GM19455 (cell line): ENCODE data around the gene ZFYVE1.
"Not testable (repeated sequence)": the region's sequence is repeated elsewhere in the genome, so short reads cannot be mapped to it uniquely, and the experiment has no call there.

Source experiments
- ATAC-seq: cut with Tn5 transposase; IDR thresholded peaks from one replicate; pipeline ENCODE4 v1.9.1; 2021; ENCODE audit not compliant: unreplicated experiment

Gene ZFYVE1, protein sequence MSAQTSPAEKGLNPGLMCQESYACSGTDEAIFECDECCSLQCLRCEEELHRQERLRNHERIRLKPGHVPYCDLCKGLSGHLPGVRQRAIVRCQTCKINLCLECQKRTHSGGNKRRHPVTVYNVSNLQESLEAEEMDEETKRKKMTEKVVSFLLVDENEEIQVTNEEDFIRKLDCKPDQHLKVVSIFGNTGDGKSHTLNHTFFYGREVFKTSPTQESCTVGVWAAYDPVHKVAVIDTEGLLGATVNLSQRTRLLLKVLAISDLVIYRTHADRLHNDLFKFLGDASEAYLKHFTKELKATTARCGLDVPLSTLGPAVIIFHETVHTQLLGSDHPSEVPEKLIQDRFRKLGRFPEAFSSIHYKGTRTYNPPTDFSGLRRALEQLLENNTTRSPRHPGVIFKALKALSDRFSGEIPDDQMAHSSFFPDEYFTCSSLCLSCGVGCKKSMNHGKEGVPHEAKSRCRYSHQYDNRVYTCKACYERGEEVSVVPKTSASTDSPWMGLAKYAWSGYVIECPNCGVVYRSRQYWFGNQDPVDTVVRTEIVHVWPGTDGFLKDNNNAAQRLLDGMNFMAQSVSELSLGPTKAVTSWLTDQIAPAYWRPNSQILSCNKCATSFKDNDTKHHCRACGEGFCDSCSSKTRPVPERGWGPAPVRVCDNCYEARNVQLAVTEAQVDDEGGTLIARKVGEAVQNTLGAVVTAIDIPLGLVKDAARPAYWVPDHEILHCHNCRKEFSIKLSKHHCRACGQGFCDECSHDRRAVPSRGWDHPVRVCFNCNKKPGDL

DNA sequence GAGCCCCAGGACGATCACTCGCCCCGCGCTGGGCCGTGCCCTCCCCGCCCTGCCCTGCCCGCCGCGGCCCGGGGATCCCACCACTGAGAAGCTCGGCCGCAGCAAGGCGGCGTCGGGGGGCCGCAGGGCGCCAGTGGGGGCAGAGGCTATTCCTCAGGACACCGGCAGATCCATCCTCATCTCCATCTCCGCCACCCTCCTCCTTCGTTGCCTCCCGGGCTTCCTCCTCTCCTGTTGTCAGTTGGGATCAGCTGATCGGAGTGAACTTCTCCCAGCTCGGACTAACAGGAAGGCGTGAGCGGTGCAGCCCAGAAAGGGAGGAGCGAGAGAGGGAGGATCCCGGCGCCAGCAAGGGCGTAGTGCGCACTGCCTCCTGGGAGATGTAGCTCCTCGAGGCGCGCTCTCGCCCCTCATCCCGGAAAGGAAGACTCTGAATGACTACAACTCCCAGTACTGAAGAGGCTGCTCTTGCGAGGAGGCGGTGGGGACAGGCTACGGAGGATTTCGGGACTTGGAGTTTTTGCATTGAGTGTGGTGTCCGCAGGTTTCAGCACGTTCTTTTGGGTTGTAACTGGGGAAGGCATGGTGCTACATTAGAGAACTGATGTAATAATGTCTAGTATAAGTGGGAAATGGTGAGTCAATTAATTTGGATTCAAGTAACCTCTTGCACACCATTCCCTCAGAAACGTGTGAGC lies at the start of gene ZFYVE1:
ZFYVE1 (minus strand) TSS at position 262 of the 698 bp plus-strand sequence. CDS start 2,598 bp downstream, outside the sequence.
- ATAC-seq, result peak; percentile 98

DNA sequence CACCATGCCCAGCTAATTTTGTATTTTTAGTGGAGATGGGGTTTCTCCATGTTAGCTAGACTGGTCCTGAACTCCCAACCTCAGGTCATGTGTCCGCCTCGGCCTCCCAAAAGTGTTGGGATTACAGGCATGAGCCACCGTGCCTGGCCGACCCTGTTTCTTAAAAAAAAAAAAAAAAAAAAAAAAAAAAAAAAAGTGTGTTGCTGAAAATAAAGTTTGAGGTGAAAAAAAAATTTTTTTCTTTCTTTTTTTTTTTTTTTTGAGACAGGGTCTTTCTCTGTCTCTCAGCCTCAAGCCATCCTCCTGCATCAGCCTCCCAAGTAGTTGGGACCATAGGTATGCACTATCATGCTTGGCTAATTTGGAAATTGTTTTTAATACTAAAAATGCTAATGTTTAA lies 42.7 kb upstream of the ZFYVE1 start:
- no peak for ATAC-seq

DNA sequence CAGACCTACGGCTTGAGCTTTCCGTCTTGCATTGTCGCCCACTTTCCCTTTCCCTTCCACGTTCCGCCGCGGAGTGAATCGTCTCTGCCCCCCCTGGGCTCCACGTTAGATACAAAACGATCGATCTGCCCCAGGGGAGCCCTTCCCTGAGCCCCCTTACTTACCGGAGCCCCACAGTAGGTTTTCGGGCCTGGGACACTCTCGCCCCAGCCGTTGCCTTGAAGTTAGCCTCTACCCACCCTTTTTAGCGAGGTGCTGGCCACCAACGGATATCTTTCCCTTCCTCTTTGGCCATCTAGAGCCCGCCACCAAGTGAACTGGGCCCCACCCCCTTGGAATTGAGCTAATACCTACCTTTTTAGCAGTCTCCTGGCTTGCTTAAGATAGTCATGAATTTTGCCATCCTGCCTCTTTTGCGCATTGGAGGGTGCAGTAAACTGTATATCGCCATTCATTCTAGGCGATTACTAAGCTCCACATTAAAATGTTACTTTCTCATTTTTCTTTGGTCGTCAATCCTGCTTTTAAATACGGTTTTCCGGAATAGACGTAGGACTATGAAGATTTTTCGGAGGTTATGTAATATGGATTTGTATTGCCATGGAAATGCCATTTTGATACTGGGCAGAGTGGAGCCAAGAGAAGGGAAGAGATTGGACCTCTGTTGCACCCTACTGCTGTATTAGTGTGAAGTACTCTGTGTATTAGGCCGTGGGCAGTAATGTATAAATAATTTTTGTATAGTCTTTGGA lies 32.2 kb upstream of the ZFYVE1 start:
- peak; percentile 13 for ATAC-seq

DNA sequence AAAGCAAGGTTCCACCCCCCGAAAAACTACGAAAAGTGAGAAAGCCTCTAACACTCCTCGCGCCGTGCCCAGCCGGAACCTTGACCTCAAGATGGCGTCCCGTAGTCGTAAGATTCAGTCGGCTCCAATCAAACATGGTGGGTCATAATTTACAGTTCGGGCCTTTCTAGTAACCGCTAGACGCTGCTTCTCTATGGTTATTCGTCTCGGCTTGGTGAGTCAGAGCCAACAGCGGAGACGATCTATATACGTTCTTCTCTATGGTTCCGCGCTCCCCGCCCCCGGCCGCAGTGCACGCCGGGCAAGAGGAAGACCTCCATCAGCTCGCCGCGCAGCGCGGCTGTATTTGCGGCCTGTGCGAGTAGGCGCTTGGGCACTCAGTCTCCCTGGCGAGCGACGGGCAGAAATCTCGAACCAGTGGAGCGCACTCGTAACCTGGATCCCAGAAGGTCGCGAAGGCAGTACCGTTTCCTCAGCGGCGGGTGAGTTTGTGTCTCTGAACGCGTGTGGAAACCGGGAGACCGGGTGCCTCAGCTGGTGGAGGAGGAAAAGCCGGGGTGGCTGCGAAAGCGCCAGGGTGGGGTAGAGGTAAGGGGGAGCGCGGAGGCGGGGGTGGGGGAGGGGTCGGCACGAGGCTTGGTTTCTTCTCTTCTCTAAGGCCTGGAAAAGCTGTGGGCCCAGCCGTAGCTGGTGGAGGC lies 31.5 kb upstream of the ZFYVE1 start, which contains the start of gene RBM25:
RBM25 (plus strand) TSS at position 311 of the 698 bp plus-strand sequence. CDS start 13,108 bp downstream, outside the sequence.
- ATAC-seq, result peak; percentile 93

DNA sequence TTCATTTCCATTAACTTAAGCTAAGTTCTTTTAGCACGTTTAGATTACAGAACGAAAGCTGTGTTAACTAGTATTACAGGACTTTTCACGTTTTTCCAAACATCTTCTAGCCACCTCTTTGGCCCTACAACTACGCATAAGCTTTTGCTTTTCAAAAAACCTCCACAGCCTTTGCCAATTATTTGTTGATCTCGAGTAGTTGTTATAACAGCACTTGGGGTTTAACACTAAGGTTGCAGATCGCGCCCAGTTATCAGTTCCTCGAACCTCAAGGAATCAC lies 31.0 kb upstream of the ZFYVE1 start:
- no peak for ATAC-seq

DNA sequence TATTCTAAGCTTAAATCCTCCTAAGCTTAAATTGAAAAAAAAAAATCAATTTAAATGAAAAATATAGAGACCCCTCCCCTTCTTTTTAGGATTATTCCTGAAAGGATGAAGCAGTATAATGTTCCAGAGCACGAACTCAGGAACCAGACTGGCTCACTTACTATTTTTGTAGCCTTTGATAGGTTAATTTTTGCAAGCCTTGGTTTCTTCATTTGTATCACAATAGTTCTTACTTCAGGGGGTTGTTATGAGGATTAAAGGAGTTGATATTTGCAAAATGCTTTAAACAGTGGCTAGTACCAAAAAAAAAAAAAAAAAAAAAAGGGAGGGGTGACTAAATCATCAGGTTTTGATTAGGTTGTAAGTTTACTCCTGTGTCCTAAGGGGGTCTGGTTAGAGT lies 28.3 kb upstream of the ZFYVE1 start:
- ATAC-seq, result no peak

DNA sequence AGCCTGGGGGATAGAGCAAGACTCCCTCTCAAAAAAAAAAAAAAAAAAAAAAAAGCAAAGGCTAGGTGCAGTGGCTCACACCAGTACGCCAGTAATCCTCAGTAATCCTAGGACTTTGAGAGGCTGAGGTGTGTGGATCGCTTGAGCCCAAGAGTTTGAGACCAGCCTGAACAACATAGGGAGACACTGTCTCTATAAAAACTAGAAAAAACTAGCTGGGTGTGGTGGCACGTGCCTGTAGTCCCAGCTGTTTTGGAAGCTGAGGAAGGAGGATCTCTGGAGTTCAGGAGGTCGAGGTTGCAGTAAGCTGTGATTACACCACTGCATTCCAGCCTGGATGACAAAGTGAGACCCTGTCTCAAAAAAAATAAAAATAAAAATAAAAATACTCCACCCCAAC lies 22.5 kb upstream of the ZFYVE1 start:
- no peak for ATAC-seq

DNA sequence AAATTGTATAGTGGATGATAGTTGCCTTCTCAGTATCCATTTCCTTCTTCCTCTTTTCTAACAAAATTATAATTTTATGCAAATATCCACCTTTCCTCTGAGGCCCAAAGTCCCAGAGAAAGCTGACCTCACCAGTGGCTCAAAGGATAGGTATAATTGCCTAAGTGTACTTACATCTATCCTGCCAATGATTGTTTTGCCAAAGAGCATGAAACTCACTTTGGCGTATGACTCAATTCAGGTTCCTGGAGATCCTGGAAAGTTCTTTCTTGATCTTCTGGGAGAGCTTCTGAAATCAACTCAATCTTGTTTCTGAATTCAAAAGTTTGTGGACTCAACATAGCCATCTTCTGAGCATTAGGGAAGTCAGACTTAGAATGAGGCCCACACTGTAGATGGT lies 20.9 kb upstream of the ZFYVE1 start:
- no peak for ATAC-seq

DNA sequence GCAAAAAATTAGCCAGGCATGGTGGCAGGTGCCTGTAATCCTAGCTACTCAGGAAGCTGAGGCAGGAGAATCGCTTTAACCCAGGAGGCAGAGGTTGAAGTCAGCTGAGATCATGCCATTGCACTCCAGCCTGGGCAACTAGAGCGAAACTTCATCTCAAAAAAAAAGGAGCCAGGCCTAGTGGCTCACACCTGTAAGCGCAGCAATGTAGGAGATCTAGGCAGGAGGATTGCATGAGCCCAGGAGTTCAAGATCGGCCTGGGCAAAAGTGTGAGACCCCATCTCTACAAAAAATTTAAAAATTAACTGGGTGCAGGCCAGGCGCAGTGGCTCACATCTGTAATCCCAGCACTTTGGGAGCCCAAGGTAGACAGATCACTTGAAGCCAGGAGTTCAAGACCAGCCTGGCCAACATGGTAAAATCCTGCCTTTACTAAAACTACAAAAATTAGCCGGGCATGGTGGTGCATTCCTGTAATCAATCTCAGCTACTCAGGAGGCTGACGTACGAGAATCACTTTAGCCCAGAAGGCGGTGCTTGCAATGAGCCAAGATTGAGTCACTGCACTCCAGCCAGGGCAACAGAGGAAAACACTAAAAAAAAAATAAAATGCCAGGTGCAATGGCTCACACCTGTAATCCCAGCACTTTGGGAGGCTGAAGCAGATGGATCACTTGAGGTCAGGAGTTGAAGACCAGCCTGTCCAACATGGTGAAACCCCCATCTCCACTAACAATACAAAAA lies 10.0 kb upstream of the ZFYVE1 start:
- ATAC-seq, result not testable (repeated sequence)

DNA sequence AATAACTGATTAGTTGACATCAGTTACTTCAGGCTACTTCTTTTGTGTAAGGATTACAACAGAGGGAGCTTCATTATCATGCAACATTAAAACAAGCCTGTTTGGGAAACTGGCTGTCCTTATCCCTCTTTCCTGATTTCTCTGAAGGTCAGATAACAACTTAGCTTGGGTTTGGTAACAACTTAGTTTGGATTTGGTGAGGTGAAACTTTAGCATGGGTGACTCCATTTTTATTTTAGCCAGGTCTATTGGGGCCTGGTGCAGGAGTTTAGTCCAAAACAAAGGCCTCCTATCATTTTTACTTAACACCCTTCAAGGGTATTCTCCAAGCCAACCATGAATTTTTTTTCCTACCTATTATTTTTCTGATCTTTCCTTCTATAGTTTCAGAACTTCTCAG lies 1.1 kb upstream of the ZFYVE1 start:
- no peak for ATAC-seq

DNA sequence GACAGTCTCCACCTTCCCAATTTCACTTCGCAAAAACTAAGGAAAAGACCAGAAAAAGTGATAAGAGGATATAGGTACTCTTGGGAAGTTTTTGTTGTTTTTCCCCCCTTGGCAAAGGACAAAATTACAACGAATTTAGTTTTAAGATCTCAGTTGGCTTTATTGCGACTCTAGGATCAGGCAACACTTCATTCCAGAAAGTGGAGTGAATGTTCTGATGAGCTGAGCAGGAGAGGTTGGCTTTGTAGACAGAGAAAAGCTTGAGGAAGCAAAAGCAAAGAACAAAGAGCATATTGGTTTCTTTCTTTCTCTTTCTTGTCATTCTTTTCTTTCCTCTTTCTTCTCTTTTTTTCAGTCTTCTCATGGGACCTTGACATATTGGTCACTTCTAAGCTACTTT lies 640 bp upstream of the ZFYVE1 start:
- ATAC-seq, result no peak

DNA sequence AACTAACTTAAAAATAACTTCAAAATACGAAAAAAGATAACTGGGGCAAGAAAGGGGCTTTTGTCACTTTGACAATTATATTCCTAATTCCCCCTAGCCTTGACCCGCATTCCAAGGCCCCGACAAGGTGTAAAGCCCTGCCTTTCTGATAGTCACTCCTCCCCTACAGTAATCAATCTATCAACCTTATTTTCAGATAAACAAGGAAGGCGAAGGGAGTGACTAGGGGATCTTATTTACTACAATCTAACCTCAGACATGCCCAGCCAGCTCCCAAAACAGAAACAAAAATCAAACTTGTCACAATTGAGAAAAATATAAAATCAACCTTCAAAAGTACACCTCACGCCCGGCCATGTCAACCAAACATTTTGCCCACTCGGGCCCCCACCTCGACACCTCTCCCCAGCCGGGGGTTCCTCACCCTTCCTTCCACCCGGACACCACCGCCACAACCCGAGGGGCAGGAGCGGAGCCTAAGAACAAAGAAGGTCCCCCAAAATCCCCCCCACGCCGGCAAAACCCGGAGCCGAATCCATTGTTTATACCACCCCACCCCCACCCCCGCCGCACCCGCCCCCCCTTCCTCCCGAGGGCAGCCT lies 562 bp downstream of the ZFYVE1 start:
- no peak for ATAC-seq

DNA sequence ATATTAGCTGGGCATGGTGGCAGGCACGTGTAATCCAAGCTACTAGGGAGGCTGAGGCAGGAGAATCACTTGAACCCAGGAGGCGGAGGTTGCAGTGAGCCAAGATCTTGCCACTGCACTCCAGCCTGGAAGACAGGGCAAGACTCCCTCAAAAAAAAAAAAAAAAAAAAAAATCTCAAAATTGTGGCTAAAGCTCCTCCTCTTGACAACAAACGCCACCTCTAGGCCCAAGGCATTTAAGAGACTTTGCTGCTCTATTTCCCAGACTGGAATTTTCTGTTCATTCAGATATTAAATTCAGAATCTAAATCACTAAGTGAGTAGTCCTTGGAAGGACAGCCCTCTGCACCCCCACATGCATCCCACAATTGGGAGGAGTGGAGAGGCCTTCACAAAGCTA lies 1.4 kb downstream of the ZFYVE1 start:
- no peak for ATAC-seq

DNA sequence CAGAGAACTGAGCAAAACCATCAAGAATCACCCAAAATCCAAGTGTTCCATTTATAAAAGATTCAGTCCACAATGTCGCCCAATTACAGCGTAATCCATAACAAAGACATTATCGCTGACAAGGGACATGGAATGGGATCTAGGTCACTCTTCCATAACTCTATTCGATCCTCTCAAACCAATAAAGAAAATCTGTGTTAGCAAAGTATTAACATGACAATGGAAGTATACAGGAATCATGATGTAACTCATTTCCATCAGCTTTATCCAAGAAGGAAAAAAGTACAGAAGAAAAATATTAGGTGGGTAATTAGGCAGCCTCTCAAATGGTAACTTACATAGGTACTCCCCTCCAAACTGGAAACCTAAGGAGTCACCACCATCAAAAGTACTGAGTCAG lies 4.9 kb downstream of the ZFYVE1 start:
- ATAC-seq, result no peak

DNA sequence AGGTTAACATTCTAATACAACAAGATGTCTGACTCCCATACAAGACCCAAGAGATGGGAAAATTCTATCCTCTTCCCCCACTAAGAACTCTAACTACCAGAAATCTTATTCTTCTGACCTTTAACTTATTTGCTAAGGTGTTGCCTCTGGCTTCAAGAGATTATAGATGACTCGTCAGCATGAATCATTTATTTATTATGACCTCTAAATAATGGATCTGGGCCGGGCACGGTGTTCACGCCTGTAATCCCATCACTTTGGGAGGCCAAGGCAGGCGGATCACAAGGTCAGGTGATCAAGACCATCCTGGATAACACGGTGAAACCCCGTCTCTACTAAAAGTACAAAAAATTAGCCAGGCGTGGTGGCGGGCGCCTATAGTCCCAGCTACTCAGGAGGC lies 10.9 kb downstream of the ZFYVE1 start:
- not testable (repeated sequence) for ATAC-seq

DNA sequence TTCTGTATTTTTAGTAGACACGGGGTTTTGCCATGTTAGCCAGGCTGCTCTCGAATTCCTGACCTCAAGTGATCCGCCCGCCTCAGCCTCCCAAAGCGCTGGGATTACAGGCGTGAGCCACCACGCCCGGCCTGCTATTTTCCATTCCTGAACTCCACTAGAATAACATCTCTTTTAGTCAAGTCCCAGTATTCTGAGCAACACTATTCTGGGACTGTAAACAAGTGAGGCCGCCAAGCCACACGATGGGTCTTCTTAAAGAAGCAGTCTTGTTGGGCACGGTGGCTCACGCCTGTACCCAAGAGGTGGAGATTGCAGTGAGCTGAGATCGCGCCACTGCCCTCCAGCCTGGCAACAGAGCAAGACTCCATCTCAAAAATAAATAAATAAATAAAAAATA lies 11.4 kb downstream of the ZFYVE1 start:
- ATAC-seq, result not testable (repeated sequence)

DNA sequence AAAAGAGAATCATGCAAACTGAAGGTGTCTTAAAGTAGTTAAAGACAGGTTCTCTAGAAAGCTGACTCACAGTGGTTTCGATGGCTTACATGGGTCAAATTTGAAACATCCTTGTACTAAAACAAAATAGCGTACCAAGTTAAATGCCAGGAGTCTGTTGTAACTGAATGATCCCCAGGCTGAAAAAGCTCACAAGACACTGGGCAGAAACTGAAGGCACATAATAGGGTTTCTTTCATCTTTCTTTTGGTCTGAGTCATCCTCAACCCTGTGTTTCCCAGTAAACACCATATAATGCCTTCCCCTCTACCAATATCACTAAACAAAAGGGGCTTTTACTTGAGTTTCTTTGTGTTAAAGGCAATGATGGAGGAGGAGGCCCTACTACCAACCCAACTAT lies 12.8 kb downstream of the ZFYVE1 start:
- ATAC-seq, result peak; percentile 62

DNA sequence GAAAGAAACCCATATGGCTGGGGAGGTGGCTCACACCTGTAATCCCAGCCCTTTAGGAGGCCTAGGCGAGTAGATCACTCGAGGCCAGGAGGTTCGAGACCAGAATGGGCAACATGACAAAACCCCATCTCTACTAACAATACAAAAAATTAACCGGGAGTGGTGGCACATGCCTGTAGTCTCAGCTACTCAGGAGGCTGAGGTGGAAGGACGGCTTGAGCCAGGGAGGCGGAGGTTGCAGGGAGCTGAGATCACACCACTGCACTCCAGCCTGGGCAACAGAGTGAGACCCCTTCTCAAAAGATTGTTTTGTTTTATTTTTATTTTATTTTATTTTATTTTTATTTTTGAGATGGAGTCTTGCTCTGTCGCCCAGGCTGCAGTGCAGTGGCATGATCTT lies 15.7 kb downstream of the ZFYVE1 start:
- not testable (repeated sequence) for ATAC-seq

DNA sequence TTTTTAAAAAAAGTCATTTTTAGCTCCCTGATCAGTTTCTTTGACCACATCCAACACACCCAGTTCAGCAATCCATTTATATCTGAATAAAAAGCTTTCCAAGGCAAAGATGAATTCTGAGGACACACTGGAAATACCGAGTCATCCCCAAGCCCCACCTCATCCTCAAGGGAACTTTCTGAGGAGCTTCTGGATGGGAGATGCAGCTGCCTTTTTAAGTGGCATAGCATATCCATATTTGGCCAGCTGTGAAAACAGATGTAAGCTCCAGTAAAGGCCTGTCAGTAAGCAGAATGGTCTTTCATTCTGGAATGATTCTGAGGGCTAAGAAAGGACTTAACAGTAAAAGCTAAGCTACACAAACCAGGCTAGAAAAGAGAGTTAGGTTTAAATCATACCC lies 18.4 kb downstream of the ZFYVE1 start:
- ATAC-seq, result no peak
